K562 (cell line): ENCODE results near the gene MTA1. TPM values are rescaled to one million over a fixed set of nuclear protein-coding genes. Genes with fewer than 3 reads are reported as not detected.

Source experiments
- ATAC-seq: fragments of 200-7000 bp; cut with Tn5 transposase; 3 replicates; pipeline ENCODE4 v1.9.1; 2020; ENCODE audit warnings: moderate library complexity
- BruUV-seq: library from RNA; stranded (reverse); fragments of 400-500 nt; replicated peaks from 2 replicates; lab custom pipeline; 2021; lab: Mats Ljungman, UMichigan
- CTCF ChIA-PET: fragments of 300-600 bp; formaldehyde crosslinking; extraction: SDS; loops from one replicate; lab custom pipeline; 2021; ENCODE audit warnings: low intra/inter-chr PET ratio; lab: Yijun Ruan, JAX
- POLR2A ChIA-PET: fragments of 300-600, 350-650 bp; sonication (Branson Sonifier 250); formaldehyde crosslinking; extraction: SDS; loops from one replicate; lab custom pipeline; 2021; ENCODE audit warnings: antibody characterized with exemption, inconsistent platforms; lab: Yijun Ruan, JAX
- DNase-seq, 4 experiments: peaks; one replicate each; pipeline versions ENCODE4 v3.0.0 to v3.0.0-alpha.2; 2011 to 2018; ENCODE audit warnings: low spot score in 3 of 4, mixed read lengths in 3 of 4; ENCODE audit errors: extremely low read depth in 1 of 4
- FAIRE-seq: peaks from 2 replicates; lab custom pipeline; 2011; peaks lifted over from hg19 to GRCh38; lab: Jason Lieb, UNC
- H2AFZ ChIP-seq: 2 replicates; pipeline ENCODE4 v1.6.0; 2011; ENCODE audit warnings: low read depth, low read length, control low read depth, inconsistent platforms
- H3K27ac ChIP-seq: fragments of 200-600 bp; 3 replicates; pipeline ENCODE4 v1.8.0; 2011; ENCODE audit warnings: low read depth, mild to moderate bottlenecking, control low read depth, inconsistent platforms, low read length, moderate library complexity, mixed read lengths; ENCODE audit errors: extremely low read depth
- H3K27me3 ChIP-seq, 2 experiments: fragments of 300-600 bp in 1 of 2; 2 replicates in 1 of 2; 3 replicates in 1 of 2; pipeline versions ENCODE4 v1.6.0 to v1.8.0; 2011; ENCODE audit warnings: inconsistent platforms in 2 of 2, low read length in 2 of 2, mild to moderate bottlenecking in 1 of 2, mixed read lengths in 1 of 2, moderate library complexity in 1 of 2; ENCODE audit not compliant: control insufficient read depth in 2 of 2, insufficient read depth in 2 of 2
- H3K36me3 ChIP-seq: fragments of 300-600 bp; 3 replicates; pipeline ENCODE4 v1.8.0; 2011; ENCODE audit warnings: mild to moderate bottlenecking, low read length, inconsistent platforms; ENCODE audit not compliant: control insufficient read depth, insufficient read depth
- H3K4me1 ChIP-seq, 2 experiments: fragments of 200-600 bp in 1 of 2; replicated peaks in 1 of 2; 2 replicates in 1 of 2; 3 replicates in 1 of 2; pipeline versions ENCODE4 v1.5.1 to v1.8.0; 2011; ENCODE audit warnings: inconsistent platforms in 2 of 2, low read length in 2 of 2, mild to moderate bottlenecking in 1 of 2, mixed read lengths in 1 of 2, moderate library complexity in 1 of 2; ENCODE audit not compliant: control insufficient read depth in 2 of 2, insufficient read depth in 2 of 2
- H3K4me2 ChIP-seq: 2 replicates; pipeline ENCODE4 v1.6.1; 2011; ENCODE audit warnings: low read length, control low read depth, inconsistent platforms, mixed read lengths; ENCODE audit not compliant: insufficient read depth
- H3K4me3 ChIP-seq: fragments of 200-600 bp; sonication (generic), shearing (Covaris generic); 2 replicates; pipeline ENCODE4 v1.5.1; 2016; ENCODE audit warnings: control low read depth, inconsistent platforms
- H3K79me2 ChIP-seq: fragments of 200-600 bp; 3 replicates; pipeline ENCODE4 v1.8.0; 2011; ENCODE audit warnings: low read length, inconsistent platforms; ENCODE audit not compliant: control insufficient read depth, insufficient read depth
- H3K9ac ChIP-seq, 2 experiments: 2 replicates each; pipeline versions ENCODE4 v1.6.0 to v1.6.1; 2011; ENCODE audit warnings: low read depth in 2 of 2, low read length in 2 of 2, control low read depth in 1 of 2, inconsistent platforms in 1 of 2, mild to moderate bottlenecking in 1 of 2, mixed read lengths in 1 of 2; ENCODE audit not compliant: insufficient read depth in 1 of 2
- H3K9me1 ChIP-seq: one replicate; pipeline ENCODE4 v1.6.0; 2011; ENCODE audit warnings: inconsistent platforms, mild to moderate bottlenecking, low read length, moderate library complexity; ENCODE audit not compliant: control insufficient read depth, insufficient read depth
- H3K9me3 ChIP-seq: replicated peaks from 2 replicates; pipeline ENCODE4 v1.5.1; 2011; ENCODE audit warnings: low read depth, low read length, inconsistent platforms; ENCODE audit not compliant: control insufficient read depth, insufficient read depth
- H4K20me1 ChIP-seq: replicated peaks from 2 replicates; pipeline ENCODE4 v1.6.1; 2011; ENCODE audit warnings: low read length, inconsistent platforms, mixed read lengths; ENCODE audit not compliant: control insufficient read depth, insufficient read depth
- HDAC2 ChIP-seq: fragments of 450-650 bp; IDR thresholded peaks from 2 replicates; pipeline ENCODE4 v1.6.1; 2016; ENCODE audit warnings: mild to moderate bottlenecking
- L3MBTL2 ChIP-seq: fragments of 450-650 bp; IDR thresholded peaks from 2 replicates; pipeline ENCODE4 v1.6.1; 2016; ENCODE audit warnings: mild to moderate bottlenecking, moderate library complexity
- WGBS: fragments of 100-300 bp; shearing (Covaris generic); methylation state at CpG from one replicate; pipeline ENCODE4 v1.1.6; 2016; ENCODE audit warnings: low coverage, mixed read lengths; ENCODE audit not compliant: insufficient coverage; ENCODE audit errors: missing lambda C conversion rate; 5-methylcytosine and 5-hydroxymethylcytosine counted together
- in situ Hi-C: fragments of 300-500 bp; cut with MboI; formaldehyde crosslinking; loops from 4 replicates; pipeline ENCODE4 v1.15.0; 2018; ENCODE audit warnings: inconsistent platforms, mixed read lengths
- intact Hi-C: fragments of 100-400 bp; cut with micrococcal nuclease; formaldehyde crosslinking; loops from 2 replicates; pipeline ENCODE4 v1.14.2; 2022
- polyA plus RNA-seq, 8 experiments: library from polyadenylated mRNA; depleted of rRNA in 4 of 8; stranded (reverse) in 5 of 8; unstranded in 3 of 8; fragments of >200 nt; fragmentation: Nextera tagmentation in 2 of 8; fragmentation: Illumina TruSeq in 1 of 8; extraction: Ambion mirVana in 2 of 8; extraction: Trizol in 1 of 8; gene quantifications; 2 replicates each; pipeline versions ENCODE4 v1.2.1 to v1.2.3, GENCODE V29; 2011 to 2014; ENCODE audit warnings: inconsistent platforms in 1 of 8, missing spikeins in 1 of 8
- total RNA-seq, 7 experiments: library from RNA; depleted of rRNA in 6 of 7; stranded (reverse); fragments of >200 nt in 6 of 7; fragmentation: Illumina TruSeq in 2 of 7; extraction: Trizol in 2 of 7; gene quantifications; 2 replicates each; pipeline versions ENCODE4 v1.2.1 to v1.2.3, GENCODE V29; 2011 to 2021; ENCODE audit warnings: low replicate concordance in 1 of 7
- TF ChIP-seq, protein P1 (sequence below): fragments of 450-650 bp; IDR thresholded peaks from 2 replicates; pipeline ENCODE4 v1.6.1; 2016; ENCODE audit warnings: mild to moderate bottlenecking, moderate library complexity

The MTA1 gene
- total and polyA plus RNA-seq, 9 of the 15 experiments (the other 6 are each of a cell fraction or from before 2014, with no cell fraction given) = 0.13 to 118 (median 32.3) TPM

DNA sequence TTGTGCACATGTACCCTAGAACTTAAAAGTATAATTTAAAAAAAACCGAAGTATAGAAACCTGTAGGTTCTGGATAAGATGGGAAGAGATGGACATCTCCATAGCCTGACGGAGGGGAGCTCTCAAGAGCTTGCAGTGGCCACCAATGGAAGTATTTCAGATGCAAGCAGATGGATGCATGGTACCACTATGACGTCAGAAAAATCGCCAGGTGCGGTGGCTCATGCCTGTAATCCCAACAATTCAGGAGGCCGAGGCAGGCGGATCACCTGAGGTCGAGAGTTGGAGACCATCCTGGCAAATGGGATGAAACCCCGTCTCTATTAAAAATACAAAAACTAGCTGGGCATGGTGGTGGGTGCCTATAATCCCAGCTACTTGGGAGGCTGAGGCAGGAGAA is 17.9 kb upstream of the MTA1 start:
- intact Hi-C loops = no loop called here
- peaks cover 7% of the 10 kb centered on the region for H3K9me3 ChIP-seq
- BruUV-seq = no TSS peak
- FAIRE-seq = no peak
- CTCF ChIA-PET = no interaction called here
- peaks cover 21% of the 10 kb centered on the region; the same call in 2 of the 3 replicates for H3K36me3 ChIP-seq
- no peaks in the 10 kb centered on the region for H4K20me1 ChIP-seq
- no peaks in the 10 kb centered on the region for H3K27me3 ChIP-seq
- no peak for DNase-seq
- H3K9ac ChIP-seq = no peak overlapping the region
- ATAC-seq = no peak
- no peaks in the 10 kb centered on the region for H3K9me1 ChIP-seq
- POLR2A ChIA-PET = no interaction called here
- no peak overlapping the region for H2AFZ ChIP-seq
- H3K4me1 ChIP-seq = peaks cover 5 to 34% of the 10 kb centered on the region in 2 experiments; a peak in 4 of 5 replicates
- H3K27ac ChIP-seq = no peak overlapping the region
- in situ Hi-C loops = no loop called here
- TF ChIP-seq HDAC2 (no peak), L3MBTL2 (peak; percentile 24; the same call in 1 of the 2 replicates)
- TF ChIP-seq, protein P1, sequence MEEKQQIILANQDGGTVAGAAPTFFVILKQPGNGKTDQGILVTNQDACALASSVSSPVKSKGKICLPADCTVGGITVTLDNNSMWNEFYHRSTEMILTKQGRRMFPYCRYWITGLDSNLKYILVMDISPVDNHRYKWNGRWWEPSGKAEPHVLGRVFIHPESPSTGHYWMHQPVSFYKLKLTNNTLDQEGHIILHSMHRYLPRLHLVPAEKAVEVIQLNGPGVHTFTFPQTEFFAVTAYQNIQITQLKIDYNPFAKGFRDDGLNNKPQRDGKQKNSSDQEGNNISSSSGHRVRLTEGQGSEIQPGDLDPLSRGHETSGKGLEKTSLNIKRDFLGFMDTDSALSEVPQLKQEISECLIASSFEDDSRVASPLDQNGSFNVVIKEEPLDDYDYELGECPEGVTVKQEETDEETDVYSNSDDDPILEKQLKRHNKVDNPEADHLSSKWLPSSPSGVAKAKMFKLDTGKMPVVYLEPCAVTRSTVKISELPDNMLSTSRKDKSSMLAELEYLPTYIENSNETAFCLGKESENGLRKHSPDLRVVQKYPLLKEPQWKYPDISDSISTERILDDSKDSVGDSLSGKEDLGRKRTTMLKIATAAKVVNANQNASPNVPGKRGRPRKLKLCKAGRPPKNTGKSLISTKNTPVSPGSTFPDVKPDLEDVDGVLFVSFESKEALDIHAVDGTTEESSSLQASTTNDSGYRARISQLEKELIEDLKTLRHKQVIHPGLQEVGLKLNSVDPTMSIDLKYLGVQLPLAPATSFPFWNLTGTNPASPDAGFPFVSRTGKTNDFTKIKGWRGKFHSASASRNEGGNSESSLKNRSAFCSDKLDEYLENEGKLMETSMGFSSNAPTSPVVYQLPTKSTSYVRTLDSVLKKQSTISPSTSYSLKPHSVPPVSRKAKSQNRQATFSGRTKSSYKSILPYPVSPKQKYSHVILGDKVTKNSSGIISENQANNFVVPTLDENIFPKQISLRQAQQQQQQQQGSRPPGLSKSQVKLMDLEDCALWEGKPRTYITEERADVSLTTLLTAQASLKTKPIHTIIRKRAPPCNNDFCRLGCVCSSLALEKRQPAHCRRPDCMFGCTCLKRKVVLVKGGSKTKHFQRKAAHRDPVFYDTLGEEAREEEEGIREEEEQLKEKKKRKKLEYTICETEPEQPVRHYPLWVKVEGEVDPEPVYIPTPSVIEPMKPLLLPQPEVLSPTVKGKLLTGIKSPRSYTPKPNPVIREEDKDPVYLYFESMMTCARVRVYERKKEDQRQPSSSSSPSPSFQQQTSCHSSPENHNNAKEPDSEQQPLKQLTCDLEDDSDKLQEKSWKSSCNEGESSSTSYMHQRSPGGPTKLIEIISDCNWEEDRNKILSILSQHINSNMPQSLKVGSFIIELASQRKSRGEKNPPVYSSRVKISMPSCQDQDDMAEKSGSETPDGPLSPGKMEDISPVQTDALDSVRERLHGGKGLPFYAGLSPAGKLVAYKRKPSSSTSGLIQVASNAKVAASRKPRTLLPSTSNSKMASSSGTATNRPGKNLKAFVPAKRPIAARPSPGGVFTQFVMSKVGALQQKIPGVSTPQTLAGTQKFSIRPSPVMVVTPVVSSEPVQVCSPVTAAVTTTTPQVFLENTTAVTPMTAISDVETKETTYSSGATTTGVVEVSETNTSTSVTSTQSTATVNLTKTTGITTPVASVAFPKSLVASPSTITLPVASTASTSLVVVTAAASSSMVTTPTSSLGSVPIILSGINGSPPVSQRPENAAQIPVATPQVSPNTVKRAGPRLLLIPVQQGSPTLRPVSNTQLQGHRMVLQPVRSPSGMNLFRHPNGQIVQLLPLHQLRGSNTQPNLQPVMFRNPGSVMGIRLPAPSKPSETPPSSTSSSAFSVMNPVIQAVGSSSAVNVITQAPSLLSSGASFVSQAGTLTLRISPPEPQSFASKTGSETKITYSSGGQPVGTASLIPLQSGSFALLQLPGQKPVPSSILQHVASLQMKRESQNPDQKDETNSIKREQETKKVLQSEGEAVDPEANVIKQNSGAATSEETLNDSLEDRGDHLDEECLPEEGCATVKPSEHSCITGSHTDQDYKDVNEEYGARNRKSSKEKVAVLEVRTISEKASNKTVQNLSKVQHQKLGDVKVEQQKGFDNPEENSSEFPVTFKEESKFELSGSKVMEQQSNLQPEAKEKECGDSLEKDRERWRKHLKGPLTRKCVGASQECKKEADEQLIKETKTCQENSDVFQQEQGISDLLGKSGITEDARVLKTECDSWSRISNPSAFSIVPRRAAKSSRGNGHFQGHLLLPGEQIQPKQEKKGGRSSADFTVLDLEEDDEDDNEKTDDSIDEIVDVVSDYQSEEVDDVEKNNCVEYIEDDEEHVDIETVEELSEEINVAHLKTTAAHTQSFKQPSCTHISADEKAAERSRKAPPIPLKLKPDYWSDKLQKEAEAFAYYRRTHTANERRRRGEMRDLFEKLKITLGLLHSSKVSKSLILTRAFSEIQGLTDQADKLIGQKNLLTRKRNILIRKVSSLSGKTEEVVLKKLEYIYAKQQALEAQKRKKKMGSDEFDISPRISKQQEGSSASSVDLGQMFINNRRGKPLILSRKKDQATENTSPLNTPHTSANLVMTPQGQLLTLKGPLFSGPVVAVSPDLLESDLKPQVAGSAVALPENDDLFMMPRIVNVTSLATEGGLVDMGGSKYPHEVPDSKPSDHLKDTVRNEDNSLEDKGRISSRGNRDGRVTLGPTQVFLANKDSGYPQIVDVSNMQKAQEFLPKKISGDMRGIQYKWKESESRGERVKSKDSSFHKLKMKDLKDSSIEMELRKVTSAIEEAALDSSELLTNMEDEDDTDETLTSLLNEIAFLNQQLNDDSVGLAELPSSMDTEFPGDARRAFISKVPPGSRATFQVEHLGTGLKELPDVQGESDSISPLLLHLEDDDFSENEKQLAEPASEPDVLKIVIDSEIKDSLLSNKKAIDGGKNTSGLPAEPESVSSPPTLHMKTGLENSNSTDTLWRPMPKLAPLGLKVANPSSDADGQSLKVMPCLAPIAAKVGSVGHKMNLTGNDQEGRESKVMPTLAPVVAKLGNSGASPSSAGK = peak; percentile 81
- no peak overlapping the region for H3K4me3 ChIP-seq
- WGBS = 97% methylated on average over 8 of the region's 9 CpGs
- no peak overlapping the region for H3K4me2 ChIP-seq
- H3K79me2 ChIP-seq = peaks cover 16% of the 10 kb centered on the region
